HG02943 (cell line): Measurements from ENCODE around the gene INSYN2B.
"Not testable (repeated sequence)": the region's sequence is repeated elsewhere in the genome, so short reads cannot be mapped to it uniquely, and the experiment has no call there.

ENCODE experiments used
- ATAC-seq: cut with Tn5 transposase; IDR thresholded peaks from one replicate; pipeline ENCODE4 v1.9.1; 2021; ENCODE audit warnings: mild to moderate bottlenecking, low read depth, moderate library complexity; ENCODE audit not compliant: unreplicated experiment

The INSYN2B gene

DNA sequence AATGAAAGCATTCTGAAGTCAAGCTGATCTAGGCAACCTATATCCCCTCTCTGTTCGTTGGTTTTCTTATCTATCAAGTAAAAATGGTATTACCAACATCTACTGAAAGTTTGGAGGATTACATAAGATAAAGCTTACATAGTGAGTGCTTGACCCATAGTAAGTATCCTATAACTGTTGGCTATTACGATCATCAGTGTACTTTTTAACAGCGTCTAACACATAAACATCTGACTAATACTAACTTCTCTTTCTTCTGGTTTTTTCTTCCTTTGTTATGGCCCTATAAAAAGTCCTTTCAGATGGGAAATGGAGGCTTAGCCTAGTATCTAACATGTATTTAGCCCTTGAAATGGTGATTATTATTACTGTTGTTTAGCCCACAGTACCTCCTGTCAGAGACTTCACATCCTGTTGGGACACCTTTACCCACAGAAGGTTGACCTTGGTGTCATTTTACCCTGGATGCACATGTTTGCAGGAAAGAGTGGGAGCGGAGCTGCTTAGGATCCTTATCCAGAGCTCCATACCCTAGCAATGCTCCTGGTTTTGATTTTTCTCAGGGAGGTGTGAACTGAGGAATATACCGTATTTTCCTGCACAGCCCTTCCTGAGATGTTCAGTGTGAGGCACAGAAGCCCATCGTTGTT, 6.0 kb downstream of the INSYN2B start:
- no peak for ATAC-seq

DNA sequence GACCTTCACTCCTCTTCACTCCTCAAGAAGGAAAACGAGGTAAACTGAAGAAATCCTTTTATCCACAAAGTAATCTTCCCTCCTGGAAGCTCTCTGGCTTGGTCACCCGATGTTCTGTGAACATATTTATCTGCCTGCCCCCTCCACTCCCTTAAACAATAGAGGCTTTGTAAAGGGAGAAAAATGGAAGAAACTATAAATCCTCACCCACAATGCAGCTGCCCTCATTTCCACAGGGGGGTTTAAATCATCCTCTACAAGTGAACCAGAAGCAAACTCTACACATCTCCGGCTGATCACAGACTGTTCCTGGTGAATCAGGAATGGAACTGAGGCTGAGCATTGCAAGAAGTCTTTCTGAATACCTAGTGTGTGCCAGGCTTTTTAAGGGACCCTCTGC, 7.2 kb downstream of the INSYN2B start:
- no peak for ATAC-seq

DNA sequence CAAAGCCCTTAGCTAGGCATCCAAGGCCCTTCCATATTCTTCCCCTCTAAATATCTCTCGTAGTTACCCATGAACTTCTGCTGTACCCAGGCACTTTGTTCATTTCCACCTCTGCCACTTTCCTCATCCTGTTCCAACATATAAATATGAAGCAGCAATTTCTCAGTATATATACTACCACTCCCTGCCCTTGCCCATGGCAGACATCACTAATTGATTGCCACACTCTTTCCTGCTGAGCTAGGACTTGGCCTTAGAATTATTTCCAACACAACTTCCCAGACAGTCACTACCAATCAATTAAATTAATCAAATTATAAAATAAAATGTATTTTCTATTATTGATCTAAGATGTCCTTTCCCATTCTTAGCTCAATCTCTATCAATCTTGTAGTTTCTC, 8.5 kb downstream of the INSYN2B start:
- no peak for ATAC-seq

DNA sequence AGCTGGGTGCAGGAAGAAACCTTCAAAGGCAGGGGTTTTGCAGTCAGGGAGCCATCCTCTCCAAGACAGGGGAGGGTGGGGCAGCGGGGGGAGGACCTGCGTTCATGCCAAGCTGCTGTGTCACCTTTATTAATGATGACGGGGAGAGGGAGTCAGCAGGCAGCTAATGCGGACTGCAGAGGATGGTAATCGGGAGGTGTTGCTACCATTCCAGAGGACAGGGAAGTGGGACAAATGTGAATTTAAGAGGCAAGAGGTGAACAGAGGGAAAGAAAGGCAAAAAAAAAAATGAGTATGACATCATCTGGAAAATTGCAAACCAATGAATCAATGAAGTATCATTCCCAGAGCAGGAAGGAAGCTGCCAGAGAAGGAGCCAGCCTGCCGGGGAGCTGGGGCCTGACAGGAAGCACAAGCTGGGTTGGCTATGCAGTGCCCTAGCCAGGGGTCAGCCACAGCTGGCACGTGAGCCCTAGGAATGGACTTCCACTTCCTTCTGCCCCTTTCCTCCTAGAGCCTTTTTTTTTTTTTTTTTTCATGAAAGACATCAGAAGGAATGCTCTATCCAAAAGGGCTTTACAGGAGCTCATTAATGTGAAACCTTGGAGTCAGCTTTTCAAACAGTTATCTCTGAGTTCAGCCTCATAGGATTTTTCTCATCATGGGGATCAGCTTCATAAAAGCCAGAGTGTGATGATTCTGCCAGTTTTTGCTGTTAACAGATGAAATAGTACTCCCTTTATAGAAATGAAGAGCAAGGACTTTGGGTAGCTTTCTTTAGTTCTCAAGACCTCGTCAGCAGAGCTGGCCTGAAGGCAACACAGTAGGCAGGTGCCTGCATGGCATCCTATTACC, 9.2 kb downstream of the INSYN2B start:
- ATAC-seq, result no peak

DNA sequence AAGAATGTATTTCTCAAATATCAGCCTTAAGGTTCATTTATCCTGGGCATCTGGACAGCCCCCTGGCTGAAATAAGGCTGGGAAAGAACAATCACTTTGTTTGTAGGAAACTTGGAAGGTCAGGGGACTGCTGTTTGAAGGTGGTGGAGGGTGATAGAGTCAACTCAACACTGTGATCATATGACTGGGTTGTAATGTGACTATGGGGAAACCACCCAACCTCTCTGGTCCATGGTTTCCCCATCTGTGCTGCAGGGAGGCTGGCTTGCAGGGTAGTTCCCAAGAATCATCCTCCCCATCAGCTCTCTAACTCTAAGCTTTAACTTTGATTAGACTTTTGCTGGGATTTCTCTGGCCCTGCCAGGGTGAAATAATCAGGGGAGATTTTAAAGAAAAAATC, 10.0 kb downstream of the INSYN2B start:
- no peak for ATAC-seq

DNA sequence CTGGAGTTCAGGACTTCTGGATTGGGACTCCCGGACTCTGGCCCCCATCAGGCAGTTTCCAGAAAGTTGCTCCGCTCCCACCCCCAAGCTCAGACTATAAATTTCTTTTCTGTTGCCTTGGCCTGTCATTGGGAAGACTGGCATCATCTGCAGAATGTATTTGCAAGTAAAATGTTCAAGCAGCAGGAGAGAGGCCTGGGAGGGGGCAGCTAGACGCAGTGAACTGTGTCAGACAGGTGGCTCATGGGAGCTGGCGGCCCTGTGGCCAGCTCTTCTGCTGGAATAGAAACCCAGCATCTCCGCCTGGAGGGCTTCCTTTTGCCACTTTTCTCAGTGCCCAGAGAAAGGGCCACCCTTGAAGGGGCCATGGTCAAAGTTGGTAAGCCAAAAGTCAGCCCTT, 16.0 kb downstream of the INSYN2B start:
- ATAC-seq, result no peak

DNA sequence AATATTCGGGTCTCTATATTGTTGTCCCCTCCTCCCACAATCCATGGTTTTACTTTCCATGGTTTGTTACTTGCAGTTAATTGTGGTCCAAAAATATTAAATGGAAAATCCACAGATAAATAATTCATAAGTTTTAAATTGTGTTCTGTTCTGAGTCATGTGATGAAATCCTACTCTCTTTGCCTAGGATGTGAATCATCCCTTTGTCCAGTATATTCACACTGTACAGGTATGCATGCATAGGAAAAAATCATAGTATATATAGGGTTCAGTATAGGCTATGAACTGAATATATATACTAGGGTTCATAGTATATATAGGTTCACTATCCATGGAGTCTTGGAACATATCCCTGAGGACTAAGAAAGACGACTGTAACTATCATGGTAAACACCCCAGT, 19.6 kb downstream of the INSYN2B start:
- no peak for ATAC-seq

DNA sequence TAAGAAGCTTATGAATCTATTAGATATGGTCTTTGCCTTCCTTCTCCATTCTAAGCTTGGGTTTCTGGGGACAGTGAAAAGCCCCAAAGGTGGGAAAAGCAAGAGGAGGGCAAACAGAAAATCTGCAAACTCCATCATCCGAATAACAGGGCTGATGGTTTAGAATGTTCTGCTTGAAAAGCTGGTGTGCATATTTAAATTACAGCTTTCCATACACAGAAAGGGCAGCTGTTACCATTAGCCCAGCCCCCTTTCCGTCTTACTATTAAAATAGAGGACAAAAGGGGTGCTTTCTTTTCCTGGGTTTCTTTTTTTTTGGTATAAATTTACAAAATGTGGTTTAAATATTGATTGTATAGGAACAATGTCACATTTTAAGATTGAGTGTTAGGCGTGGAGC, 22.0 kb downstream of the INSYN2B start:
- no peak for ATAC-seq

DNA sequence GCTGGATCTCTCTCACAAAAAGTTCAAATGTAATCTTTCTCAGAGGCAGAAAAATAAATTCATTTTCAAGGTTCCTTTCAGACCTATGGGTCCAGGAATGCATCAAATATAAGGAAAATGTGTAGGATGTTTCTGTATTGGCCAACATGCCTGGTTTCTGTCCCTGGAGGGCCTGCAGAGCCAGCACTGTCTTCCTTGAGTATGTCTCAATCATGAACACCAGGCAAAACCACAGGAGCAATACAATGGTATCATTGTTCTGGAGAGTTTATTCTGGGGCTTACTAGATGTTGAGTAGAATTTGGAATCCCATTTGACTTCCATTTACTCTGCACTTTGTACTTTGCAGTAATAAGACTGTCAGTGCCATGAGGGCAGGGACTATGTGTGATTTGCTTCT, 23.5 kb downstream of the INSYN2B start:
- ATAC-seq, result no peak

DNA sequence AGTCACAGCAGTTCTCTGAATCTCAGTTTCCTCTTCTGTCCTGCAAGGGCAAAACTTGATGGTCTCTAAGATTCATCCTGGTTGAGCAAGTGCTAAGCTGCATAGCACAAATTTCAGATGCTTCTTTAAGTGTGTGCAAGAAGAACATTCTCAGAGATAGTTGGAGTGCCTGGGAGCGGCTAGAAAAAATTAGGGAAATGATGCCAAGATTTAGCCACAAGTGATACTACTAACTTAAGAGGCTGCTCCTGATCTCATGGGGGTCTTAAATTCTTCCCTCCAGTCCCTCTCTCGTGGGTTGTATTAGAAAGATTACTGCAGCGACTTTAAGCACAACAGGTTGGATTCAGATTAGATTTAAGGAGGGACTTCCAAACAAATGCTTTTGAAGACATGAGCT, 24.2 kb downstream of the INSYN2B start:
- ATAC-seq, result no peak

DNA sequence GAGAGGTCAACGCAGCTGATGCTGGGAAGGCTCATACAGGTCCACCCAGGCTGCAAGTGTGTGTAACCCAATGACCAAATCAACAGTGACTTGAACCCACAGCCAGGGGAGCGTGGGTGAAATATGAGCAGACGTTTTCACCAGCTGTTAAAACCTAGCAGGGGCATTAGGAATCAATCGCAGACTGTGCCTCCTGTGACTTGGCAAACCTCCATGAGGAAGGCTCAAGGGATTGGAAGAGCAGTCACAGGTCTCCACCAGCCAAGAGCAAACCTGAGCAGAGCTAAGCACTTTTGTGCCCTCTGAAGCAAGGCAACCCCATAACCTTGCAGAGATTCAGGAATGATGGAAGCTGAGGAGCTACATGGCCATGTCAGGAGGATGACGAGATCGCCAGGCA, 25.5 kb downstream of the INSYN2B start:
- no peak for ATAC-seq

DNA sequence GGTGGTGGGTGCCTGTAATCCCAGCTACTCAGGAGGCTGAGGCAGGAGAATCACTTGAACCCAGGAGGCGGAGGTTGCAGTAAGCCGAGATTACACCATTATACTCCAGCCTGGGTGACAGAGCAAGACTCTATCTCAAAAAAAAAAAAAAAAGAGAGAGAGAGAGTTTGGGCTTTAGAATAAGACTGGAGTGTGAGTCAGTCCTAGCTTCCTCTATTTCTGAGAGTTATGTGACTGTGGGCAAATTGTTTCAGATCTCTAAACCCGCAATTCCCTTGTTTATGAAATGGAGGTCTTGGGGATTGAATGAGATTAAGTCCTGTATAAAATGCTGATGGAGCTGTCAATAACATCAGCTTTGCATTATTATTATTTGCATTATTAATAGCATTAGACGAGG, 27.1 kb downstream of the INSYN2B start:
- not testable (repeated sequence) for ATAC-seq

DNA sequence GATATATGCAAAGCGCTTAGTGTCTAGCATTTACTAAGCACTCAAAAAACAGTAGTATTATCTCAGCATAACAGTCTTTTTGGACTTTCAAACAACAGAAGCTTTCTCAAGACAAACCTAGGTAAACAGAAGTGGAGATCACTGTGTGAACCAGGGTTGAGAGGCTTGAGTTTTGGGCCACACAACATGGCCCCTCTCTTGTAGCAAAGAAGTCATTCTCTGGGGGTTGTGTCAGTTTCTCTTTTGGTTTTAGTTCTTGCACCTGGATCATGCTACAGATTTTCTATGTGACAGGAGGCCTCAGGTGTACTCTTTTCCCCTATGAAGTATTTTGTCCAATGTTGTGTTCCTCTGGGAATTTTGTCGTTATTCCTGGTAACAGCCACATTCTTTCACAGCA, 30.0 kb downstream of the INSYN2B start:
- no peak for ATAC-seq

DNA sequence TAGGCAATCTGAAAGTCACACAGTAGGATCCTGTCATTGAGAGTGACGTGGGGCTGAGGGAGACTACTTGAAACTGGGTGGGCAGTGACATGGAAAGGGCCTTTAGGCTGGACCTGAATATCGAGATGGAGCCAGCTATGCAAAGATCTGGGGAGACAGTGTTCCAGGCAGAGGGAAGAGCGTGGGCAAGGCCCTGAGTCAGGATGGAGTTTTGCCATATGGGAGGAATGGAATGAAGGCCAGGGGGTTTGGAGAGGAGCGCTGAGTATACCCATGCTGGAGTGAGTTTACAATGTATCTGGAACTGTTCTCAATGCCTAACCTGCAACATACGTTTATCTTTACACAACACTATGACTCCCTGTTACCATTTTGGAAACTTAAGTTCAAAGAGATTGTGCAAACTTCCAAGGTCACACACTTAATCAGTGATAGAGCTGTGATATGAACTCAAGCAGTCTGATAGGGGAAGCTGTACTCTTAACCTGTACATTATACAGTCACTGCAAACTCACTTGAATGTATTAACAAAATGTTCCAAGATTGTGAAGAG, 33.5 kb downstream of the INSYN2B start:
- no peak for ATAC-seq

DNA sequence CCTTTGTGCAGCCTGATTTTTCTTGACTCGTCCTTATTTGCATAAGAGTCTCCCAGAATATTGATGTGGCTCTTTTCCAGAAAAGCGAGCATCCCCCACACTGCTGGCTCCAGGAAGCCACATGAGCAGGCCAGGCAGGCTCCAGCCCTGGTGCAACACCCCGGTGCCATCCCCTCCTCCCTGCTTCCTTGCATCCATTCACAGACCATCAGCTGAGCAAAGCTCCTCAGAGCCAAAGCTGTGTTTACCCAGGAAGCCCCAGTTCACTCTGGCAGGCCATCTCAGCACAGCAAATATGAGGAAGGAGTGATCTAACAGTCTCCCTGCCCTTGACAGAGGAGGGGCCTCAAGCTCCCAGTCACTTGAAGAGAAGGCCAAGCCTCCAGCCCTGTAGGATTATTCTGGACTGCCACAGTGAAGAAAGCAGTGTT, 34.4 kb downstream of the INSYN2B start:
- no peak for ATAC-seq

DNA sequence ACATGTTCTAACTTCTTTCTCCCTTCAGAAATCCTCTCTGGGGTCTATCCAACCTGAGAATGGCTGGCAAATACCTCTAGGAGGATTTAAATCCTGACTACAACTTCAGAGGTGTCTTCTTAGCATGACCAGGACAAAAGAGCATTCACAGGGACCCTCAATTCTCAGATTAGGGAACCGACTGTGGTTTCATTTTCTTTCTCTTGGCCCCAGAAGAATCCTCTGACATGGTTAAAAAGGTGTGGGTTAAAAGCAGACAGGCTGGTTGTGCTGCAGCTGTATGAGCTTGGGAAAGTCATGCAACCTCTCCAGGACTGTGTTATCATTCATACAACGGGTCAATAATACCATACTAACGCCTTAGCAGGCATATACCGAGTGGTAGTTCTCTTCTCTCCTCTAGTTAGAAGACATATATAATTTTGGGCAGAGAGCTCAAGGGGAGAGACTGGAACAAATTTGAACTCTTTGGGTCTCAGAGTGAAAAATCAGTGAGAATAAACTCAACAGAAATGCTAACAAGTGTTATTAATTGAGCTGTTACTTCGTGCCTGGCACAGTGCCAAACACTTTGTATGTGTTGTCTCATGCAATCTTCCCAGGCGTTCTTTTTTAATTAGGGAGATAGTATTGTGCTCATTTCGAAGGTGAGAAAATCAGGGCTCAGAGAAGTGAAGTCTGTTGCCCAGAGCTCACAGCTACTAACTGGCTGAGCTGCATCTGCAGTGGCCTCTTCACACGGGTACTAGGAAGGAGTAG, 35.2 kb downstream of the INSYN2B start:
- no peak for ATAC-seq

DNA sequence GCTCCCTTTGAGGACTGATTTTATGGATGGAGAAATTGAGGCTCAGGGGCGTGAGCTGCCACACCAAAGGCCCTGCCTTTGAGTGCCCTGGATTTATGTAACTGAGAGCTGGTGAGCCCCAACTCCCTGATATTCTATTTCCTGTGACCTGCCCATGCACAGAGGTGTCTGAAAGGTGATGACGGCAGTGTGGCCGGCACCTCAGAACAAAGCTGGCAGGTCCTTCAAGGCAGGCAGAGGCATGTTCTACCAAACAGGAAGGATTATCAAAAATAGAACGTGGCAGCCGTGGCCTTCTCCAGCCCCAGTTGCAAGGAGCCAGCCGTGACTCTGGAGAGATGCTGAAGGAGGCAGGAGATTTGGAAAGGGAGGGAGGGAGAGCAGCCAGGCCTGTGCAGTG, 36.2 kb downstream of the INSYN2B start:
- ATAC-seq, result no peak

DNA sequence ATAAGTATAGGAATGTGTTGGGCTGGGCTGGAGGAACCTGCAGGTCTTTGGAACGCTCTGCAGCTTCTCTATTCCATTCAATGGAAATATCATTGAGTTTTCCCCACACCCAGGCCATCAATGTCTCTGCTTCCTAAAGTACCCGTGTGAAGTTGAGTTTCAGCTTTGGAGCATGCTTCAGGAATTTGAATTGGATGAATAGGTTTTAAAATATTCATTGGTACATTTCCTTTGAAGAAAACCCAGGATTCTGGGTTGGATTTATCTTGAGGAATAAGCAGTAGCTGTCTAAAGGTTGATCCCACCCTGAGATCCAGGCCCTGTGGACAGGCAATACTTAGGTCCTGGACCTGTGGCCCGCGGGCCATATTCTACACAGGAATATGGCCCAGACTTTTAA, 37.3 kb downstream of the INSYN2B start:
- no peak for ATAC-seq

DNA sequence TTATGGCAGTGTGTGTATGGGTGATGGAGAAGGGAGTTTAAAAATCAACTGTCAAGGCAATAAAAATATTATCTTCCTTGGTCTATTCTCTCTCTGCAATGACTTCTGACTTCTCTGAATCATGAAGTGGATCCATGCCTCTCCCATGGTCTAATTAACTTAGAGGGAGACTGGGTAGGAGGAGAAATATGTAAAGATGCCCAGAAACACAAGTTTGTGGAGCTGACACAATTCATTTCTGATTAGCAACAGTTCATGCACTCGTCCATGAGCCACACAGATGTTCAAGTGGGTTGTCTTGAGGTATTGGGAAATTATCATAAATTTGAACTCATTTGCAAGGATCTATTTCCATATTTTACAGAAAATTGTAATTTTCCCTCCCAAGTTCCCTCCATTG, 38.1 kb downstream of the INSYN2B start:
- no peak for ATAC-seq

DNA sequence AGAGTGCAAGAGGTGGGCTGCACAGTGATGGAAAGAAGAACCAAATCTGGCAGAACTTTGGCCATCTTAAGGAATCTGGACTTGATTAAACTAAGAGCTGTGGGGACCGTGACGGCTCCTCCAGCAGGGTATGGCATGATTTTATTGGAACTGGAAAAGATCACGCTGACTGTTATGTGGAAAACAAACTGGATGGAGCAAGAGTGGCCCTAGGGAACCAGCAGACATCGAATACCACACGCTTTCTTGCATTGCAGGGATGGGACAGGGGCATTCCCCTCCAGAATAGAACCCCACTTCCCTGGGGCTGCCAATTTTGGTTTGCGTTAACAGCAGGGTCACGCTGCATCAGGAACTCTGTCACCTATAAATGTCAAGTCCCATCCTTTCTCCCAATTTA, 38.8 kb downstream of the INSYN2B start:
- no peak for ATAC-seq

DNA sequence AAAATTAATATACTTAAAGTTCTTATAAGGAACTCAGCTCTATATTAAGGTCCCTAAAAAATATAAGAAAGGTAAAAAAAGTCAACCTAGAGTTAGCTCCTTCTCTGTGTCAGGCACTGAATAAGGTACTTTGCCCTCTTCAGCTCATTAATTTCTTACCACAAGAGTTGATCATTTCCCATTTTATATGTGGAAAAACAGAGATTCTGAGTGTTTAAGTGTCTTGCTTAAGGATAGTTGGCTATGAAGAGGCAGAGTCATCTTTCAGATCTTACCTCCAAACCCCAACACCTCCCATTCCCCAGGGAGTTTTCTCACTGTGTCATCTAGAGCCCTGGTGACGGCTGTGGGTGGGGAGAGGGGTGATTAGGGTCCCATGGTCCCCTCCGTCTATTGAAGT, 40.6 kb downstream of the INSYN2B start:
- no peak for ATAC-seq
